K562 (cell line): ENCODE data around the gene RAD1. TPM values are rescaled to one million over a fixed set of nuclear protein-coding genes. Genes with fewer than 3 reads are reported as not detected.
A peak's percentile ranks its signal among the peaks of the same experiment; 100 is the strongest.

ENCODE experiments used
- BRF1 ChIP-seq: IDR thresholded peaks from 3 replicates; pipeline ENCODE4 v1.6.1; 2011; ENCODE audit warnings: borderline replicate concordance, mild to moderate bottlenecking; ENCODE audit not compliant: insufficient read length; ENCODE audit errors: extremely low read depth
- CBFB ChIP-seq: sonication (generic); formaldehyde crosslinking; IDR thresholded peaks from 2 replicates; pipeline ENCODE4 v1.4.0; 2020; ENCODE audit warnings: mild to moderate bottlenecking, missing genetic modification reagents
- CBX2 ChIP-seq: fragments of 200-600 bp; sonication (generic); IDR thresholded peaks from one replicate; pipeline ENCODE4 v1.6.1; 2012; ENCODE audit warnings: mild to moderate bottlenecking, low read length, inconsistent platforms; ENCODE audit not compliant: insufficient read depth, poor library complexity, severe bottlenecking
- CEBPZ ChIP-seq: fragments of 150-350 bp; IDR thresholded peaks from 2 replicates; pipeline ENCODE4 v1.6.1; 2014; ENCODE audit warnings: low read depth, mild to moderate bottlenecking, low read length, borderline replicate concordance
- EP300 ChIP-seq: IDR thresholded peaks from 2 replicates; pipeline ENCODE4 v1.6.1; 2012; ENCODE audit warnings: low read length, improper control_type of control experiment
- FOXA1 ChIP-seq: fragments of 450-650 bp; IDR thresholded peaks from 2 replicates; pipeline ENCODE4 v1.6.1; 2016; ENCODE audit warnings: mild to moderate bottlenecking, borderline replicate concordance
- HES1 ChIP-seq: fragments of 450-650 bp; IDR thresholded peaks from 2 replicates; pipeline ENCODE4 v1.6.1; 2016; ENCODE audit warnings: low read depth, mild to moderate bottlenecking, moderate library complexity
- HMG20A ChIP-seq: fragments of 450-650 bp; formaldehyde crosslinking; conservative IDR thresholded peaks from 2 replicates; pipeline ENCODE4 v1.4.0; 2020; ENCODE audit warnings: mild to moderate bottlenecking, mixed read lengths
- HNRNPK ChIP-seq: fragments of 200-400 bp; formaldehyde crosslinking; IDR thresholded peaks from one replicate; pipeline ENCODE4 v1.6.1; 2018; ENCODE audit warnings: mild to moderate bottlenecking, low read depth, low read length; ENCODE audit not compliant: poor library complexity, severe bottlenecking
- NCOA6 ChIP-seq: fragments of 450-650 bp; IDR thresholded peaks from 2 replicates; pipeline ENCODE4 v1.6.1; 2017; ENCODE audit warnings: mild to moderate bottlenecking
- RBM25 ChIP-seq: fragments of 200-400 bp; formaldehyde crosslinking; IDR thresholded peaks from 2 replicates; pipeline ENCODE4 v1.6.1; 2018; ENCODE audit warnings: low read length, low read depth, moderate library complexity; ENCODE audit not compliant: severe bottlenecking
- SMARCA5 ChIP-seq: fragments of 450-650 bp; IDR thresholded peaks from 2 replicates; pipeline ENCODE4 v1.6.1; 2016
- U2AF1 ChIP-seq: fragments of 200-400 bp; formaldehyde crosslinking; optimal IDR thresholded peaks from 2 replicates; pipeline ENCODE3; 2017; ENCODE audit warnings: mild to moderate bottlenecking, low read depth, low read length, moderate library complexity
- YBX1 ChIP-seq: fragments of 450-650 bp; IDR thresholded peaks from 2 replicates; pipeline ENCODE4 v1.7.1; 2016; ENCODE audit warnings: mild to moderate bottlenecking
- polyA plus RNA-seq, 8 experiments: library from polyadenylated mRNA; depleted of rRNA in 4 of 8; stranded (reverse) in 5 of 8; unstranded in 3 of 8; fragments of >200 nt; fragmentation: Nextera tagmentation in 2 of 8; fragmentation: Illumina TruSeq in 1 of 8; extraction: Ambion mirVana in 2 of 8; extraction: Trizol in 1 of 8; gene quantifications; 2 replicates each; pipeline versions ENCODE4 v1.2.1 to v1.2.3, GENCODE V29; 2011 to 2014; ENCODE audit warnings: inconsistent platforms in 1 of 8, missing spikeins in 1 of 8
- total RNA-seq, 7 experiments: library from RNA; depleted of rRNA in 6 of 7; stranded (reverse); fragments of >200 nt in 6 of 7; fragmentation: Illumina TruSeq in 2 of 7; extraction: Trizol in 2 of 7; gene quantifications; 2 replicates each; pipeline versions ENCODE4 v1.2.1 to v1.2.3, GENCODE V29; 2011 to 2021; ENCODE audit warnings: low replicate concordance in 1 of 7
- TF ChIP-seq, protein P1 (sequence below): sonication (generic); formaldehyde crosslinking; IDR thresholded peaks from 2 replicates; pipeline ENCODE4 v1.8.1; 2023; ENCODE audit warnings: missing genetic modification reagents, mild to moderate bottlenecking, borderline replicate concordance
- TF ChIP-seq, protein P2 (sequence below), 2 experiments: fragments of 450-650 bp; IDR thresholded peaks; 2 replicates each; pipeline ENCODE4 v1.6.1; 2016
- TF ChIP-seq, protein P3 (sequence below): IDR thresholded peaks from 2 replicates; pipeline ENCODE4 v1.6.1; 2012; ENCODE audit warnings: low read depth, low read length, improper control_type of control experiment, borderline replicate concordance

The RAD1 gene
- total and polyA plus RNA-seq, 9 of the 15 experiments (the other 6 are each of a cell fraction or from before 2014, with no cell fraction given): 44.5 to 148 (median 60.8) TPM

DNA sequence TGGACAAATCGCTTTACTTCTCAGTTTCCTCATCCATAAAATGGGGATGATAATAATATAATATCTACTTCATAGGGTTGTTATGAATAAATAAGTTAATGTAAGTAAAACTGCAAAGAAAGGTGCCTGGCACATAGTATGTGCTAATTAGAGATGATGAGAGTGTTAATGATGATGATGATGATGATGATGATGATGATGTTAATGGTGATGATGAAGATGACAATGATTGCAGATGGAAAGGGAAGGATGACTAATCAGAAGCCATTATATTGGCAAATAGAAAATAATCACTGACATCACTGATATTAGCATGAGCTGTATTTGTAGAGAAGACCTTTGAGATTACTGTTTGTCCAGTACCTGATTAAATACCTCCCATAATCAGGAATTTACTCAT lies 20.6 kb downstream of the RAD1 start (continued):
- TF ChIP-seq EP300: no peak
- TF ChIP-seq FOXA1: no peak
- TF ChIP-seq HES1: no peak
- TF ChIP-seq, protein P1, sequence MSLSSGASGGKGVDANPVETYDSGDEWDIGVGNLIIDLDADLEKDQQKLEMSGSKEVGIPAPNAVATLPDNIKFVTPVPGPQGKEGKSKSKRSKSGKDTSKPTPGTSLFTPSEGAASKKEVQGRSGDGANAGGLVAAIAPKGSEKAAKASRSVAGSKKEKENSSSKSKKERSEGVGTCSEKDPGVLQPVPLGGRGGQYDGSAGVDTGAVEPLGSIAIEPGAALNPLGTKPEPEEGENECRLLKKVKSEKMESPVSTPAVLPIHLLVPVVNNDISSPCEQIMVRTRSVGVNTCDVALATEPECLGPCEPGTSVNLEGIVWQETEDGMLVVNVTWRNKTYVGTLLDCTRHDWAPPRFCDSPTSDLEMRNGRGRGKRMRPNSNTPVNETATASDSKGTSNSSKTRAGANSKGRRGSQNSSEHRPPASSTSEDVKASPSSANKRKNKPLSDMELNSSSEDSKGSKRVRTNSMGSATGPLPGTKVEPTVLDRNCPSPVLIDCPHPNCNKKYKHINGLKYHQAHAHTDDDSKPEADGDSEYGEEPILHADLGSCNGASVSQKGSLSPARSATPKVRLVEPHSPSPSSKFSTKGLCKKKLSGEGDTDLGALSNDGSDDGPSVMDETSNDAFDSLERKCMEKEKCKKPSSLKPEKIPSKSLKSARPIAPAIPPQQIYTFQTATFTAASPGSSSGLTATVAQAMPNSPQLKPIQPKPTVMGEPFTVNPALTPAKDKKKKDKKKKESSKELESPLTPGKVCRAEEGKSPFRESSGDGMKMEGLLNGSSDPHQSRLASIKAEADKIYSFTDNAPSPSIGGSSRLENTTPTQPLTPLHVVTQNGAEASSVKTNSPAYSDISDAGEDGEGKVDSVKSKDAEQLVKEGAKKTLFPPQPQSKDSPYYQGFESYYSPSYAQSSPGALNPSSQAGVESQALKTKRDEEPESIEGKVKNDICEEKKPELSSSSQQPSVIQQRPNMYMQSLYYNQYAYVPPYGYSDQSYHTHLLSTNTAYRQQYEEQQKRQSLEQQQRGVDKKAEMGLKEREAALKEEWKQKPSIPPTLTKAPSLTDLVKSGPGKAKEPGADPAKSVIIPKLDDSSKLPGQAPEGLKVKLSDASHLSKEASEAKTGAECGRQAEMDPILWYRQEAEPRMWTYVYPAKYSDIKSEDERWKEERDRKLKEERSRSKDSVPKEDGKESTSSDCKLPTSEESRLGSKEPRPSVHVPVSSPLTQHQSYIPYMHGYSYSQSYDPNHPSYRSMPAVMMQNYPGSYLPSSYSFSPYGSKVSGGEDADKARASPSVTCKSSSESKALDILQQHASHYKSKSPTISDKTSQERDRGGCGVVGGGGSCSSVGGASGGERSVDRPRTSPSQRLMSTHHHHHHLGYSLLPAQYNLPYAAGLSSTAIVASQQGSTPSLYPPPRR (CRISPR knock-in tag): no peak
- no peak for TF ChIP-seq NCOA6
- TF ChIP-seq HMG20A (CRISPR knock-in tag): no peak
- TF ChIP-seq RBM25: peak; percentile 90
- TF ChIP-seq CBX2: no peak
- TF ChIP-seq CBFB (CRISPR knock-in tag): no peak
- TF ChIP-seq U2AF1: no peak
- 0 out of 2 replicates have a peak, but pooled peaks have one; percentile 18 for TF ChIP-seq SMARCA5
- TF ChIP-seq HNRNPK: no peak
- TF ChIP-seq CEBPZ: no peak
- TF ChIP-seq BRF1: no peak
- no peak for TF ChIP-seq YBX1
- TF ChIP-seq, protein P2, sequence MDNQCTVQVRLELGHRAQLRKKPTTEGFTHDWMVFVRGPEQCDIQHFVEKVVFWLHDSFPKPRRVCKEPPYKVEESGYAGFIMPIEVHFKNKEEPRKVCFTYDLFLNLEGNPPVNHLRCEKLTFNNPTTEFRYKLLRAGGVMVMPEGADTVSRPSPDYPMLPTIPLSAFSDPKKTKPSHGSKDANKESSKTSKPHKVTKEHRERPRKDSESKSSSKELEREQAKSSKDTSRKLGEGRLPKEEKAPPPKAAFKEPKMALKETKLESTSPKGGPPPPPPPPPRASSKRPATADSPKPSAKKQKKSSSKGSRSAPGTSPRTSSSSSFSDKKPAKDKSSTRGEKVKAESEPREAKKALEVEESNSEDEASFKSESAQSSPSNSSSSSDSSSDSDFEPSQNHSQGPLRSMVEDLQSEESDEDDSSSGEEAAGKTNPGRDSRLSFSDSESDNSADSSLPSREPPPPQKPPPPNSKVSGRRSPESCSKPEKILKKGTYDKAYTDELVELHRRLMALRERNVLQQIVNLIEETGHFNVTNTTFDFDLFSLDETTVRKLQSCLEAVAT (IDR thresholded peaks at IDR 0.05): no peak
- TF ChIP-seq, protein P3, sequence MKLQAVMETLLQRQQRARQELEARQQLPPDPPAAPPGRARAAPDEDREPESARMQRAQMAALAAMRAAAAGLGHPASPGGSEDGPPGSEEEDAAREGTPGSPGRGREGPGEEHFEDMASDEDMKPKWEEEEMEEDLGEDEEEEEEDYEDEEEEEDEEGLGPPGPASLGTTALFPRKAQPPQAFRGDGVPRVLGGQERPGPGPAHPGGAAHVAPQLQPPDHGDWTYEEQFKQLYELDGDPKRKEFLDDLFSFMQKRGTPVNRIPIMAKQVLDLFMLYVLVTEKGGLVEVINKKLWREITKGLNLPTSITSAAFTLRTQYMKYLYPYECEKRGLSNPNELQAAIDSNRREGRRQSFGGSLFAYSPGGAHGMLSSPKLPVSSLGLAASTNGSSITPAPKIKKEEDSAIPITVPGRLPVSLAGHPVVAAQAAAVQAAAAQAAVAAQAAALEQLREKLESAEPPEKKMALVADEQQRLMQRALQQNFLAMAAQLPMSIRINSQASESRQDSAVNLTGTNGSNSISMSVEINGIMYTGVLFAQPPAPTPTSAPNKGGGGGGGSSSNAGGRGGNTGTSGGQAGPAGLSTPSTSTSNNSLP: no peak
